HG02798 (cell line): ENCODE data around the gene GRIN1.

Experiments used
- ATAC-seq: cut with Tn5 transposase; IDR thresholded peaks from one replicate; pipeline ENCODE4 v1.9.1; 2021; ENCODE audit warnings: mild to moderate bottlenecking; ENCODE audit not compliant: unreplicated experiment, poor library complexity

The GRIN1 gene

GRCh38 chr9:137161558-137162486, 22.9 kb downstream of the GRIN1 start:
- no peak for ATAC-seq

DNA sequence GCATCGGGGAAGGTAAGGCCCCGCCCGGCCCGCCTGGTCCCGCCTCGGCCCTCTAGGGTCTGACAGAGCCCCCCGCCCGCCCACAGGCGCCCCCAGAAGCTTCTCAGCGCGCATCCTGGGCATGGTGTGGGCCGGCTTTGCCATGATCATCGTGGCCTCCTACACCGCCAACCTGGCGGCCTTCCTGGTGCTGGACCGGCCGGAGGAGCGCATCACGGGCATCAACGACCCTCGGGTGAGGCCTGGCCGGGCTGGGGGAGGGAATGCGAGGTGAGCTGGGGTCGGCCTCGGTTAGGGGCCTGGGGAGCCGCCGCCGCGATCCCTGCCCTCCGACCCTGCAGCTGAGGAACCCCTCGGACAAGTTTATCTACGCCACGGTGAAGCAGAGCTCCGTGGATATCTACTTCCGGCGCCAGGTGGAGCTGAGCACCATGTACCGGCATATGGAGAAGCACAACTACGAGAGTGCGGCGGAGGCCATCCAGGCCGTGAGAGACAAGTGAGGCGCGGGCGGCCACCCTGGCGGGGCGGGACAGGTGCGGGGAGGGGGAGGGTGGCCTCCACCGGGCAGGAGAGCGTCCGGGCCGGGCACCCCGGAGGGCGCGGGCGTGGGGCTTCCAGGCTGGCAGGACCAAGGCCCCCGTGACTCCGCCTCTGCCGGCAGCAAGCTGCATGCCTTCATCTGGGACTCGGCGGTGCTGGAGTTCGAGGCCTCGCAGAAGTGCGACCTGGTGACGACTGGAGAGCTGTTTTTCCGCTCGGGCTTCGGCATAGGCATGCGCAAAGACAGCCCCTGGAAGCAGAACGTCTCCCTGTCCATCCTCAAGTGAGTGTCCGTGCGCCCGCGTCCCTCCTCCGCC, 23.8 kb downstream of the GRIN1 start:
- no peak for ATAC-seq

DNA sequence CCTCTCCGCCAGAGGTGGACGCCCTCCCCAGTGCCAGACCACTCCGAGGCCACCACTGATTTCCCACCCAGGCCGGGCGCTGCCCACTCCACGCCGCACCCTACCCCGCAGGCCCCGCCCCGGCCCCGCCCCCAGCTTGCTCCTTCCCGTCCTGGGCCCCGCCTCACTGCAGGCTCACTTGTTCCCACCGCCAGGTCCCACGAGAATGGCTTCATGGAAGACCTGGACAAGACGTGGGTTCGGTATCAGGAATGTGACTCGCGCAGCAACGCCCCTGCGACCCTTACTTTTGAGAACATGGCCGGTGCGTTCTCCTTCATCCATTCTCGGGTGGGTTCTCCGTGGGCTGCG, 24.4 kb downstream of the GRIN1 start:
- ATAC-seq, result no peak

GRCh38 chr9:137163805-137164204, 24.9 kb downstream of the GRIN1 start:
- no peak for ATAC-seq

- no peak for ATAC-seq
These were observed 25.7 kb downstream of the GRIN1 start for GRCh38 chr9:137164370-137165249.

- ATAC-seq, result no peak
These were observed 26.4 kb downstream of the GRIN1 start for GRCh38 chr9:137165250-137165836.

DNA sequence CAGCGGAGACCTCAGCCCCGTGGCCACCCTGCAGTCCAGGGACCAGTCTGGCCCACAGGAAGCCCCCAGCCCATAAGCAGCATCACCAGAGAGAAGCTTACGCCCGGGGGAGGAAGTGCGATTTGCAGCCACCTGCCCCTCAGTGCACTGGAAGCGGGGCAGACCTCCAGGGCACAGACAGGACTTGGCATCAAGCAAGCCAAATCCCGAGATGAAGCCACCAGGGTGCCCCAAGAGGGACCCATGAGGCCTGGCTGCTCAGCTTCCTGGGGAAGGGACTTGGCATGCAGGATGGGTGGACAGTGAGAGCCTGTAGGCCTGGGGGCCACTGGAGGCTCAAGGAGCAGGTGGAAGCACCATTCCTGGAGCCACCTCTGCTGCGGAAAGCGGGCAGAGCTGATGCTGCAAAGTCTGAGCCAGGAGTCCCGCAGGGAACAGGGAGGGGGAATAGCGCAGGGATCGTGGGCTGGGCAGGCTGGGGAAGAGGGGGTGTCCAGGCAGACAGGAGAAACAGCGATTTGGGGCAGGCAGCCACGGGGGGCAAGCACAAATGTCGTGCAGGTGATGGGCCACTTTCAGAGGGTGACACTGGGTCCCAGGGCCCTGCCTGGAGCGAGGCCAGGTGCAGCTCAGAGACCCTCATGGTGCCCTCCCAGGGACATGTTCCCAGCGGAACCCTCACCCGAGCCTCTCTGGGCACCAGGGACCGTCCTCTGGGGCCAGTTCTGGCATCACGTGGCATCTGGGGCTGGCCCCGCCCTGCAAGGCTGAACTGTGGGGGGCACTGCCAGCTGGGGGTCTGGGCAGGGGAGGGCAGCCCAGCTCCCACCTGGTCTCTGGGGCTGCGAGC, 27.7 kb downstream of the GRIN1 start:
- no peak for ATAC-seq

- ATAC-seq, result no peak
These were observed 28.4 kb downstream of the GRIN1 start for GRCh38 chr9:137167277-137167746.

GRCh38 chr9:137167747-137168572, 29.0 kb downstream of the GRIN1 start:
- no peak for ATAC-seq

DNA sequence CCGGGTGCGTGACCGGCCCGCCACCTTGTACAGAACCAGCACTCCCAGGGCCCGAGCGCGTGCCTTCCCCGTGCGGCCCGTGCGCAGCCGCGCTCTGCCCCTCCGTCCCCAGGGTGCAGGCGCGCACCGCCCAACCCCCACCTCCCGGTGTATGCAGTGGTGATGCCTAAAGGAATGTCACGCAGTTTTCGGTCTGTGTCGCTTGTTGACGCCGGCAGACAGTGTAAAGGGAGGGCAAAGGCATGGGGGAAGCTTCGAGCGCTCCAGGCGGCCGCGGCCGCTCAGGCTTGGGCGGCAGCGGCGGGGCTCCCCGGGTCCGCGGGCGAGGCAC, 29.6 kb downstream of the GRIN1 start:
- ATAC-seq, result no peak

- ATAC-seq, result no peak
These were observed 30.2 kb downstream of the GRIN1 start for GRCh38 chr9:137168904-137169856.

- ATAC-seq, result no peak
These were observed 31.0 kb downstream of the GRIN1 start, which contains the start of gene LRRC26 for GRCh38 chr9:137169896-137170358. Gene LRRC26 (minus strand): TSS chr9:137170051. CDS start chr9:137169943, 108 bp downstream.

DNA sequence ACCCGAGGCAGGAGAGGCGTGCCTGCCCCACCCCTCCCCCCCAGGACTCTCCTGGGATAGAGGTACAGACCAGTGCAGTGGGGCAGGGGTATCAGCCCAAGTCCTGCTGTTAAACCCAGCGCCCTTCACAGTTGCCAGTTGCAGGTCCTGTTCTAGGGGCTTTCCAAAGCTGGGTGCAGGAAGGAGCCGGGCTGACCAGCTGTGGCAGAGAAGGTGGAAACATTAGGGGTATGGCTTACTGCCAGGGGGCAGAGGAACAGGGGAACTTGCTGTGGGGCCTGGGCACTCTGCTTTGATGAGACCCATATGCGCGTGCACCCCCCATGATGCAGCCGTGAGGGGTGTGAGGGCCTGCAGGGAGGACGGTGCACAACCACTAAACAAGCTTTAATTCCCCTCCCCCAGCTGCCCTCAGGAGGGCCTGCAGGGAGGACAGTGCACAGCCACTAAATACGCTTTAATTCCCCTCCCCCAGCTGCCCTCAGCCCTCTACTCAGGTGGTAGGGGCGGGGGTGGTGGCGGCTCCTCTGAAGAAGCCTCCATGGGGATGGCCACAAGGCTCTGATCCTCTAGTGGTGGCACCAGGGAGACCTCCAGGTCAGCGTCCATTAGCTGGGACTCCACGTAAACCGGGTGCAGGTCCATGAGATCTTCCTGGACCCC, 31.7 kb downstream of the GRIN1 start:
- no peak for ATAC-seq

DNA sequence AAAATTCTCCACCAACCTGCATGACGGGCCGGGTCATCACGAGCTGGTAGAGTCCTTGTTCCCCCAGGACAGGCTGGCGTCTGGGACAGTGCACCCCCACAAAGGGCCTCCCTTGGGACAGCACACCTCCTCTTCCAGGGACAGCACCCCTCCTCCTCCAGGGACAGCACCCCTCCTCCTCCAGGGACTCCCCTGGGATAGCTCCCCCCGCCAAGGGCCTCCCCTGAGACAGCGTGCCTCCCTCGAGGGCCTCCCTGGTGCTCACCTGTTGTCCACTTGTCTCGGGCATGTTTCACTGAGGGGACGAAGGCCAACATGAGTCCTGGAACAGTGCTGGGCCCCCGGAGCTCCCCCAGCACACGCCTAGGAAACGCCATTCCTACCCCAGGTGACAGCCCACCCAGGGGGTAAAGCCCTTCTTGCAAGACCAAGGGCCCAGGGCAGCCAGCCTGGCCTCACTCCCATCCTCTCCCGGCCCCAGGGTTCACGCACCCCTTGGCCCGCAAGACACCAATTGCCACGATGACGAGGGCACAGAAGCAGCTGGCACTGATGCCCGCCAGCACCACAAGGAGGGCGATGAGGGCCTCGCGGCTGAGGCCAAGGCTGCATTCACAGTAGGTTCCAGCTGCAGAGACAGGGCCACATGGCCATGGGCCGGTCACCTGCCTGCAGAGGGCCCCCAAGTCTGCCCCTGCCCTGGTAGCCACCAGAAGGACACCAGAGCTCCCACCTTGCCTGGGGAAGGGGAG, 32.4 kb downstream of the GRIN1 start:
- no peak for ATAC-seq

DNA sequence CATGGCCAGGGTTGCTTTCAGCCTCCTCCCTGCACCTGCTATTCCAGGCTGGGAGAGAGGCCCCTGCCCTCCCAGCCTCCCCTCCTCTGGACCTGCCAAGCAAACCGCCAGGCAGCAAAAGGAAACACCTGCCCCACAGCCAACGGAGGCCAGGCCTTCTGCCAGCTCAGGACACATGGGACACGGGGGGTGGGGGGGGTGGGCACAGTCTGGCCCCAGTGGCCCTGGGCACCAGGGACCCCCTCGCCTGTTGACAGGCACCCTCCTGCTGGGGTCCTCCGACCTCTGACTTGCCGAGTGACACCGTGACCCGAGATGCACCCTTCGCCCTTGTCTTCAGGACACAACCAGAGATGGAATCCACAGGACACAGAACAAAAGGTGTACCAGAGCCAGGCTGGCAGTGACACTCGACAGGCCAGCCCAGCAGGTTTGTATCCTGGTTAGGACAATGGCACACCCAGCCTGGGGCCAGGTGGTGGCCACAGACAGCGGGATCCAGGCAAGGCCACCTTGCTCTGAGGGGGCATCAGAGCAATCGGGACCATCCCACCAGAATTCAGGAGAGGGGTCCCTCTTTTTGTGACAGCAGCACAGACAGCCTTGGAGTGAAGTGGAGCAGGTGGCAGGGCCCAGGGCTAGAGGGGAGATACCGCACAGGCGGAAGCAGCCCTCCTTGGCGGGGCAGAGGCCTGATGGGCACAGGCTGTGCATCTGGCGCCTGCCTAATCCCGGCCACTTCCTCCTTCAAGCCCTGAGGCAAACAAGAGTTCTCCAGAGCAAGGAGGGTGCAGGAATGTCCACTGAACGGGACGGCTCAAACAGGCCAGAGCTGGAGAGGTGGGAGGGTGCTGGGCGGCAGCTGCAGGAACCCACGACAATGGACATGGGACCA, 34.2 kb downstream of the GRIN1 start:
- no peak for ATAC-seq
